HG03045 (cell line): ENCODE data around the gene TAS2R31.

ENCODE experiments used
- ATAC-seq: cut with Tn5 transposase; IDR thresholded peaks from one replicate; pipeline ENCODE4 v1.9.1; 2021; ENCODE audit warnings: mild to moderate bottlenecking, moderate library complexity; ENCODE audit not compliant: unreplicated experiment

Gene TAS2R31

DNA sequence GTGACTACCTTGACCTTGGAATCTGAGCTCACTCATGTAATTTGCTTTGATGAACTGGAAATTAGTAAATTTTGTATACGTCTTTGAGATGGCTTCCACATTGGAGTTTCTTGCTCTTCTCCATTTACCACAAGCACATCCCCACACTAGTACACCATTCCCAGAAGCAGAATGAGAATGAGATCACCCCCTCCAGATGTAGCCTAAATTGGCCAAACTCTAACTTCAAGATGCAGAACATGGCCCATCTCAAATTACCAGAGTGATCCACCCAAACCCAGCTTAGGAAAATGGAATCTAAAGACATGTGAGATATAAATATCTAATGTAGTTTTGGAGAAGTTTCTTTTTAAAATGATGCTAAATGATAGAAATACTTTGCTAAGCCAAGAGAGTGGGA is 23.6 kb downstream of the TAS2R31 start:
- no peak for ATAC-seq

DNA sequence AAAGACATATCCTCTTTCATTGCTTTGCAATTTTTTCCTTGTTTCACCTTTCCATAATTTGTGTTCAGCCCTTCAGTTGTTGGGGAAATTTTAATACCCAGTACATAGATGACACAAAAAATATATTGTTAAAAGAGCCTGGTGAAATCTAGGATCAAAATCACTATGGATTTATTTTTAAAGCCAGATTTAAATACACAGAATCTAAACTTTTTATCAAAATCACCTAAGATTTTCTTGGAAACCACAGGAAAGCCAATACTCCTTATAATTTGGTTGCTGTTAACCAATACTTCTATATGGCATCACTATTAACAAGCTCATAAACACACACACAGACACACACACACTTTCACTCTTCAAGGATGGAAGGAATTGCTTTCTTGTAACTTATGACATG is 33.0 kb downstream of the TAS2R31 start, which contains the start of gene TAS2R20:
Gene TAS2R20 (minus strand): TSS at position 101 of the 400 bp plus-strand sequence. CDS start 429 bp downstream, outside the sequence.
- ATAC-seq = no peak

DNA sequence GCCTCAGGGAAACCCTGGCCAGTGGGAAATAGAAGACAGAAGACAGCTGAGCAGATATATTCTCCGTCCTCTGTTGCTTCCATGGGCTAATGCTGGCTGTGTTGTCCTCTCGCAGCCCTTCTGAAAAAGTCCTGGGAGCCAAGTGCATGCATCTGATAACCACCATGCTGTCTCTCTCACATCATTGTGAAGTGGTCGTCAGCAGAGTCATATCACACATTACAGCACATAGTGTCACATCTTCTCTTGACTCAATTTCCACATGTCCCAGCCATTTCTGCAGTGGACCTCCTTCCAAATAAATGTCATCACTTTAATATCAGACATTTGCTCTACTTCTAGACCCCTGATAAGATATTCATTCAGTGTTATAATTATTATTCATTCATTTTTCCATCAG is 36.9 kb downstream of the TAS2R31 start:
- ATAC-seq = no peak

DNA sequence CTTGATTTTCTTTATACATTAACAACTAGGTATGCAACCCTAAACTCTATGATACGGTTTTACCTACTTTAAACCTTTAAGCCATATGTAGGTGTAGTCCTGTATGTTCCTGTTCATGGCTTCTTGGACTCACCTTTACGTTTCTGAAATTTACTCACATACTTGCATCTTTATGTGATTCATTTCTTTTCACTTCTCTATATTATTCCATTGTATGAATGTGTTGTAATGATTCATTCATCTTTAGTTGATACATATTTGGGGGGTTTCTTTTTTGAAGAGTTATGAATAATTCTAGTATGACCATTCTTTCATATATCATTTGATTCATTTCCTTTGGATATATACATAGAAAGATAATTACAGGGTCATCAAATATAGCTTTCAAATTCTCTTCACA is 42.1 kb downstream of the TAS2R31 start:
- no peak for ATAC-seq

DNA sequence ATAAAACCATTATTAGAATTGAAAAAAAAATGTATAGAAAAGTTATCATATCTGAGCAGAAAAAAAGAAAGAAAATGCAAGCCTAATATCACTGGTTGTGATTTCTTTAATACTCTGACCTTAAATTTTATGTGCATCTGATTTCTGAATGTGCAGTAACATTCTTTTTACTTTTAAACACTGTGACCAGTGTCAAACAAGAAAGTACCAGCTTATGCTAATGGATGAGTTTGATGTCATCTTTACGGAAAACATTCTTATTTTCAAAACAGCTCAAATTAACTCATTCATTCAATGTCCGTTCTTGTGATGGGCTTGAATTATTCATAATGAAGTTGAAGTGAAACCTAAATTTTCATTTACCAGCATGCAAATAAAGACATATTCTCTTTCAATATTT is 44.4 kb downstream of the TAS2R31 start, which contains the start of gene TAS2R50:
Gene TAS2R50 (minus strand): TSS at position 101 of the 400 bp plus-strand sequence. CDS start 52 bp downstream, at position 49.
- ATAC-seq = no peak

DNA sequence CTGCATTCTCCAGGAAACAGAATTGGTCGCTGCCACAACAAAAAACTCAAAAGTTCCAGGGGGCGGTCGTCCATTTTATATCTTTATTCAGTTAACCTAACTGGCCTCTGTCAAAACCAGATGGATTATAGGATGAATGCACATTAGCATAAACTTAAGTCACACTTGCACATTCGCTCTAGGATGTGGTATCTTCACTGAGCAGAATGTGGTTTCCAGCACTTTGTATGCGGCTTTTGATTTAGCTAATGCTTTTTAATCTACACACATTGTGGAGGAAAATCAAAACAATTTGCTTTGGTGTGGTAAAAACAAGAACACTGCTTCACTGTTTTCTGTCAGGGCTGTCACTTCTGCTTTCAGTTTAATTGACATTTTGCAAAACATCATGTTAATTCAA is 49.0 kb downstream of the TAS2R31 start:
- ATAC-seq = no peak
